GM19395 (cell line): ENCODE data around the gene CLDN5.
"Not testable (repeated sequence)": the region's sequence is repeated elsewhere in the genome, so short reads cannot be mapped to it uniquely, and the experiment has no call there.

Experiments used
- ATAC-seq: cut with Tn5 transposase; IDR thresholded peaks from one replicate; pipeline ENCODE4 v1.9.1; 2021; ENCODE audit warnings: mild to moderate bottlenecking, moderate library complexity; ENCODE audit not compliant: unreplicated experiment

CLDN5 gene

DNA sequence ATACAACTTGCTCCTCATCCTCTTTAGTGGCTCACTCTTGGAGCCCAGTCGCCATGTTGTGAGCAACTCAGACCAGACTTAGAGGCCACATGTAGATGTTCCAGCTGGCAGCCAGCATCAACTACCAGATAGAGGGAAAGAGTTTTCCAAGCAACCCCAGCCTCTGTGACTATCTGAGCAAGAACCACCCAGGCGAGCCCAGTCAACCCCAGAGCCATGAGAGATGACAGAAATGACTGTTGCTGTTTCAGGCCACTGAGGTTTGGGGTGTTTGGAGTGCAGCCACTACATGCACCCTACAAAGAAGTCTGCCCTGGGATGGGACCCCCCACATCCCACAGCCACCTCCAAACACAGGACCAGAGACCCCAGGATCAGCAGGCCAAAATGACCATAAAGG, 24.8 kb upstream of the CLDN5 start:
- ATAC-seq: no peak

DNA sequence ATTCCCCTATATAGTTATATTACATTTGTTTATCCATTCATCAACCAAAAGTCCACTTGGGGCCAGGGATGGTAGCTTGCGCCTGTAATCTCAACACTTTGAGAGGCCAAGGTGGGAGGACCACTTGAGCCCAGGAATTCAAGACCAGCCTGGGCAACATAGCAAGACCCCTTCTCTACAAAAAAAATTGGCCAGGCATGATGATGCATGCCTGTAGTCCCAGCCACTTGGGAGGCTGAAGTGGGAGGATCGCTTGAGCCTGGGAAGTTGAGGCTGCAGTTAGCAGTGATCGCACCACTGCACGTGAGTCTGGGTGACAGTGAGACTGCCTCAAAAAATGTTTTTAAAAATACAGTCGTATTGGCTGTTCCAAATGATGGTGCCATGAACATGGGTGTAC, 24.2 kb upstream of the CLDN5 start:
- not testable (repeated sequence) for ATAC-seq

GRCh38 chr22:19547620-19548019, 23.4 kb upstream of the CLDN5 start:
- ATAC-seq: no peak

GRCh38 chr22:19546680-19547079, 22.5 kb upstream of the CLDN5 start:
- ATAC-seq: no peak

DNA sequence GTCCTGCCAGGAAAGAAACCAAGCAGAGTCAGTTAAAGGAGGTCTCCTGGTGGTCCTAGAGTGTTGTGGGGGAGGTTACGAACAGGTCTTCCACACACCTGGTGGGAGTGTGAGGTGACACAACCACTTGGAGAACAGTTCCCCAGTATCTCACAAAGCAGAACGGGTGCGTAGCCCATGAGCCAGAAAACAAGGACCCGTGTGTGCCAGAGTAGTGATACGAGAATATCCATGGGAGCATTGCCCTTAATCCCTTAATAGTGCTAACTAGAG, 21.7 kb upstream of the CLDN5 start:
- ATAC-seq: no peak

- ATAC-seq: no peak
These were observed 19.9 kb upstream of the CLDN5 start for GRCh38 chr22:19543970-19544708.

GRCh38 chr22:19540394-19540793, 16.2 kb upstream of the CLDN5 start:
- no peak for ATAC-seq

GRCh38 chr22:19537941-19538488, 13.8 kb upstream of the CLDN5 start:
- no peak for ATAC-seq

DNA sequence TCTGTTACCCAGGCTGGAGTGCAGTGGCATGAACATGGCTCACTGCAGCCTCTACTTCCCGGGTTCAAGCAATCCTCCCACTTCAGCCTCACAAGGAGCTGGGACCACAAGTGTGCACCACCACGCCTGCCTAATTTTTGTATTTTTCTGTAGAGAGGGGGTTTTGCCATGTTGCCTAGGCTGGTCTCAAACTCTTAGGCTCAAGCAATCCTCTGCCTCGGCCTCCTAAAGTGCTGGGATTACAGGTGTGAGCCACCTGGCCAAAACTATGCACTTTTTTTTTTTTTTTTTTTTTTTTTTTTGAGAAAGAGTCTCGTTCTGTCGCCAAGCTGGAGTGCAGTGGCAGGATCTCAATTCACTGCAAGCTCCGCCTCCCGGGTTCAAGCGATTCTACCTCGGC, 12.4 kb upstream of the CLDN5 start:
- ATAC-seq: no peak

- no peak for ATAC-seq
These were observed 10.8 kb upstream of the CLDN5 start for GRCh38 chr22:19535001-19535400.

- ATAC-seq: no peak
These were observed 9.6 kb upstream of the CLDN5 start for GRCh38 chr22:19533857-19534256.

GRCh38 chr22:19533049-19533626, 8.9 kb upstream of the CLDN5 start:
- ATAC-seq: no peak

DNA sequence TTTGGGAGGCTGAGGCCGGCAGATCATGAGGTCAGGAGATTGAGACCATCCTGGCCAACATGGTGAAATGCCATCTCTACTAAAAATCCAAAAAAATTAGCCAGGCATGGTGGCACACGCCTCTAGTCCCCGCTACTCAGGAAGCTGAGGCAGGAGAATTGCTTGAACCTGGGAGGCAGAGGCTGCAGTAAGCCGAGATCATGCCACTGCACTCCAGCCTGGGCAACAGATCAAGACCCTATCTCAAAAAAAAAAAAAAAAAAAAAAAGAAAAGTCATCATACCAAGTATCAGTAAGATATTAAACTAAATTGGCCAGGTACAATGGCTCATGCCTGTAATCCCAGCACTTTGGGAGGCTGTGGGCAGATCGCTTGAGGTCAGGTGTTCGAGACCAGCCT, 7.1 kb upstream of the CLDN5 start:
- not testable (repeated sequence) for ATAC-seq

DNA sequence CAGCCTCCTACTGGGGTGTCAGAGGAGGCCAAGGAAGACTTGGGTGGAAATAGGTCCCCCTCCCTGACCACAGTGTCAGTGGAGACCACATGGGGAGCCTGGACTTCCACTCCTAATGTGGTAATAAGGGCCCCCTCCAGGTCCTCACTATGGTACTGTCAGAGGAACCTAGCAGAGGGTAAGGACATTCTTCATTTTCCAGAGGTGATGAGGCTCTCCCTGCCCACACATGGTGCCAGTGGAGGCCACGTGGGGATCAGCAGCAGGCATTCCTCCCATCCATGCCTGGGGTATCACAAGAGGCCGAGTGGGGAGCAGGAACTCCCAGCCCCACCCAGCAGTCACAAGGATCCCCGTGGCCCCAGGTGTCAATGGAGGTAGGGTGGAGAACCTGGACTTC, 6.5 kb upstream of the CLDN5 start:
- no peak for ATAC-seq

DNA sequence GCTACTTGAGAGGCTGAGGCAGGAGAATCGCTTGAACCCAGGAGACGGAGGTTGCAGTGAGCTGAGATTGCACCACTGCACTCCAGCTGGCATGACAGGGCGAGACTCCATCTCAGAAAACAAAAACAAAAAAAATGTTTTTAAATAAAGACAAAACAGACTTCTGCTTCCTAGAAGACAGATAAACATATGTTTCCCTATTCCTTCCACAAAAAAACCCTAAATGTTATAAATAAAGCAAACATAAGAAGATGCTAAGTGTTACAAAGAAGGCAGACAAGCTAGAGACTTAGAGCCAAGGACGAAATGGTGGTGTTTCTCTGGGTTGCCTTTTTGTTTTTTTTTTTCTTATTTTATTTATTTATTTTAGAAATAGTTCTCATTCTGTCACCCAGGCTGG, 5.6 kb upstream of the CLDN5 start:
- no peak for ATAC-seq

GRCh38 chr22:19527861-19528417, 3.7 kb upstream of the CLDN5 start:
- ATAC-seq: no peak

DNA sequence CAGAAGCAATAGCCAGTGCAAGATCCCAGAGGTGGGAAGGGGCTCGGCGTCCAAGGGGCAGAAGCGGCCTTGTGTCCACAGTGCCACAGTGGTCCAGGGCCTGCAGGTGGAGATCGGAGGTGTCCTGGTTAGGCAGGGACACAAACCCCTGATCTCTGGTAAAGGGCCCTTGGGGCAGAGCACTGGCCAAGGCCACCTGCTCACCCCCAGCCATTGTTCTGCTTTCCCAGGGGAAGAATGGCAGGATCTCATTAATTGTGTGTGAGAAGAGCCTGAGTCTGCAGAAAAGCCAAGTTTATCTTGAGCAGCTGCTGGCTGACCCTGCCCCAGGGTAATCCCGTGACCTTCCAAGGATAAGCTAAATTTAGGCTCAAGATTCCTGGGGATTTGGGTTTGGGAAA, 3.1 kb upstream of the CLDN5 start:
- ATAC-seq: no peak

GRCh38 chr22:19526702-19527111, 2.5 kb upstream of the CLDN5 start:
- ATAC-seq: no peak

GRCh38 chr22:19526076-19526701, 2.0 kb upstream of the CLDN5 start:
- no peak for ATAC-seq

- no peak for ATAC-seq
These were observed 1.5 kb upstream of the CLDN5 start for GRCh38 chr22:19525666-19526065.

DNA sequence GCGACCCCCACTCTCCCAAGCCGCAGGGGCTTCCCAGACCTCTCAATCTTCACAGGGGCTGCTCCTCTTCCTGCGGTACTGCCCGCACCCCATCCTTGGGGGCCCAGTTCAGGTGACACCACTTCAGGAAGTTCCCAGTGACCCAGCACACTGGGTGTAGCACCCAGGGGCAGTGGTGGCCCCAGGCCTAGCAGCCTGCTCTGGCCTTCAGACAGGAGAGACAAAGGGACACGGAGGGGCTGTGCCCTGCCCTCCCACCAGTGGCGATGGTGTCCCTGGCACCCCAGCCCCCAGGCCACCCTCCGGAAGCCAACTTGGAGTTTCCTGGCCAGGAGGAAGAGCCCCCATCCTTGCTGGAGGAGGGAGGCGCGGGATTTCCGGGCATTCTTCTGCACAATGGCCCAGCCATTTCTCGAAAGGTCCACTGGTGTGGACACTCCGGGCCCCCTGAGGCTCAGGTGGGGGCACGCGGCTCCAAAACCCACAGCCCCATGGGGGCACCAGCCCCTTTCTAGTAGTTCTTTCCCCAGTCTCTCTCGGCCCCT, 978 bp upstream of the CLDN5 start:
- ATAC-seq: no peak
